PC-3 (cell line): ENCODE measurements around the gene GDPD5.

Experiments
- CTCF ChIP-seq: fragments of 300-600 bp; sonication (generic); conservative IDR thresholded peaks from 2 replicates; pipeline ENCODE4 v1.5.1; 2017; ENCODE audit warnings: antibody characterized with exemption, low read depth, mild to moderate bottlenecking, low read length
- EZH2 ChIP-seq: fragments of 300-600 bp; sonication (generic); IDR thresholded peaks from one replicate; pipeline ENCODE4 v1.6.1; 2017; ENCODE audit warnings: antibody characterized with exemption, mild to moderate bottlenecking, low read length; ENCODE audit not compliant: unreplicated experiment
- EZH2phosphoT487 ChIP-seq: fragments of 300-600 bp; sonication (generic); IDR thresholded peaks from 2 replicates; pipeline ENCODE4 v1.6.1; 2018; ENCODE audit warnings: mild to moderate bottlenecking, antibody characterized with exemption, low read length, borderline replicate concordance

- TF ChIP-seq EZH2 (no peak), CTCF (no peak), EZH2phosphoT487 (no peak)
These were observed 33.5 kb upstream of the GDPD5 start for GRCh38 chr11:75558939-75559843.
